AG10803 (cell line): ENCODE results near the gene MANBA.

Experiments
- DNase-seq: peaks from one replicate; pipeline ENCODE4 v3.0.0; 2010; ENCODE audit warnings: low read depth
- H3K4me3 ChIP-seq: 2 replicates; pipeline ENCODE4 v1.5.1; 2011; ENCODE audit warnings: mild to moderate bottlenecking, low read length, control low read depth
- TF ChIP-seq, protein P1 (sequence below): conservative IDR thresholded peaks from 2 replicates; pipeline ENCODE4 v1.5.1; 2011; ENCODE audit warnings: mild to moderate bottlenecking, low read length, control low read depth, inconsistent platforms

MANBA gene

GRCh38 chr4:102594000-102594399, 166.8 kb downstream of the MANBA start:
- TF ChIP-seq, protein P1, sequence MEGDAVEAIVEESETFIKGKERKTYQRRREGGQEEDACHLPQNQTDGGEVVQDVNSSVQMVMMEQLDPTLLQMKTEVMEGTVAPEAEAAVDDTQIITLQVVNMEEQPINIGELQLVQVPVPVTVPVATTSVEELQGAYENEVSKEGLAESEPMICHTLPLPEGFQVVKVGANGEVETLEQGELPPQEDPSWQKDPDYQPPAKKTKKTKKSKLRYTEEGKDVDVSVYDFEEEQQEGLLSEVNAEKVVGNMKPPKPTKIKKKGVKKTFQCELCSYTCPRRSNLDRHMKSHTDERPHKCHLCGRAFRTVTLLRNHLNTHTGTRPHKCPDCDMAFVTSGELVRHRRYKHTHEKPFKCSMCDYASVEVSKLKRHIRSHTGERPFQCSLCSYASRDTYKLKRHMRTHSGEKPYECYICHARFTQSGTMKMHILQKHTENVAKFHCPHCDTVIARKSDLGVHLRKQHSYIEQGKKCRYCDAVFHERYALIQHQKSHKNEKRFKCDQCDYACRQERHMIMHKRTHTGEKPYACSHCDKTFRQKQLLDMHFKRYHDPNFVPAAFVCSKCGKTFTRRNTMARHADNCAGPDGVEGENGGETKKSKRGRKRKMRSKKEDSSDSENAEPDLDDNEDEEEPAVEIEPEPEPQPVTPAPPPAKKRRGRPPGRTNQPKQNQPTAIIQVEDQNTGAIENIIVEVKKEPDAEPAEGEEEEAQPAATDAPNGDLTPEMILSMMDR = no peak
- no peak for DNase-seq
- H3K4me3 ChIP-seq = no peak overlapping the region

- TF ChIP-seq, protein P1 = no peak
- no peak for DNase-seq
- H3K4me3 ChIP-seq = no peak overlapping the region
These were observed 167.6 kb downstream of the MANBA start for GRCh38 chr4:102593147-102593546.

DNA sequence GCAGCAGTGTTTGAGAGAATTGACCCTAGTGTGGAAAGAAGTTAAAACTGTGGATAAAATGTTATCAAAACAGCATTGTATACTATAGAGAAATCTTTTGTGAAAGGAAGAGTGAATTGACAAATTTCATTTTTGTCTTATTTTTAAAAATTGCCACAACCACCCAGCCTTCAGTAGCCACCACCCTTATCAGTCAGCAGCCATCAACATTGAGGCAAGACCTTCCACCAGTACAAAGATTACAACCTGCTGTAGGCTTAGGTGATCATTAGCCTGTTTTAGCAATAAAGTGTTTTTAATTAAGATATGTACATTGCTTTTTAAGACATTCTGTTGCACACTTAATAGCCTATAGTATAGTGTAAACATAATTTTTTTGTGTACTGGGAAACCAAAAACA, 168.5 kb downstream of the MANBA start:
- no peak for DNase-seq
- H3K4me3 ChIP-seq = no peak overlapping the region
- TF ChIP-seq, protein P1 = no peak

GRCh38 chr4:102589743-102590142, 171.0 kb downstream of the MANBA start:
- no peak for DNase-seq
- no peak overlapping the region for H3K4me3 ChIP-seq
- TF ChIP-seq, protein P1 = no peak

DNA sequence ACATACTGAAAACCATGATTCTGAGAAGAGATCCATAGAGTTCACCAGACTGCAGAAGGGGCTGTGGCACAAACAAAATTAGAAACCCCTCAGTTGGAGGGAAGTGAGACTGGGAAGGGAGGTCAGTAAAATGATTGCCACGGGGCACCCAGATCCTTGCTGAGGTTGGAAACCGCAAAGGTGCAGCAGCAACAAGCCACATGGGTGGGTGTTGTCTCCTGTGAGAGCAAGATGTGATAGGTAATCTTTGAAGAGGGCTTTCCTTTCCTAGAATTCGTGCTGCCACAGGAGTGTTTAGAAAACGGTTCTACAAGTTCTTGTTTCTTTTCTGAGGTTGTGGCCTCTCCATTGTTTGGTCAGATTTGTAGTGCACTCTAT, 174.1 kb downstream of the MANBA start:
- no peak for DNase-seq

DNA sequence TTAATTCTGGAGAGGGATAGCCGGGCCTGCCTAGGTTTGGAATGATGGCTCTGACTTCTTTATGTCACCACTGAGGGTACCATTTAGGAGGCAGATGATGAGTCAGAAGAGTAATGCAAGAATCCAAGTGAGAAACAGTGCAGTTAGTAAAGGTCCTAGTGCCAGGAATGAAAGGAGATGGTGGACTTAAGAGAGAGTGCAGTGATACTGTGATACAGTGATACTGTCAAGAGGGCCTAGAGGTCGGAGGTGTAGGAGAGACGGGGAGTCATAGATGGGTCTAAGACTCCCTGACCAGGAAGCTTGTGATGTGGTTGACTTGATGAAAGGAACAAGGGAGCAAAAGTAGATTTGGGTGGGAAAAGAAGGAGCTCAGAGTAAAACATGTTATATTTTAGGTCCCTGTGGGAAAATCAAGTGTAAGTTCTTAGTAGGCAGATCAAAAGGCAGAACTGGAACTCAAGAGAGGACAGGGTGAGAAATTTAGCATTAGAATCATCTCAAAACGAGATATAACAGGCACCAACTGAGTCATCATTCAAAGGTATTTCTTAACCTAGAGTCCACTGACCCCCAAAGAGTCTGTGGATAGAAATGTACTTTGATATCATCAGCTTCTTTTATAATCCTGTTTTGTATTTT, 174.6 kb downstream of the MANBA start:
- TF ChIP-seq, protein P1 = no peak
- DNase-seq = no peak
- H3K4me3 ChIP-seq = no peak overlapping the region

More for the DNA sequence above, 174.1 kb downstream of the MANBA start:
- no peak overlapping the region for H3K4me3 ChIP-seq
- TF ChIP-seq, protein P1 = no peak

DNA sequence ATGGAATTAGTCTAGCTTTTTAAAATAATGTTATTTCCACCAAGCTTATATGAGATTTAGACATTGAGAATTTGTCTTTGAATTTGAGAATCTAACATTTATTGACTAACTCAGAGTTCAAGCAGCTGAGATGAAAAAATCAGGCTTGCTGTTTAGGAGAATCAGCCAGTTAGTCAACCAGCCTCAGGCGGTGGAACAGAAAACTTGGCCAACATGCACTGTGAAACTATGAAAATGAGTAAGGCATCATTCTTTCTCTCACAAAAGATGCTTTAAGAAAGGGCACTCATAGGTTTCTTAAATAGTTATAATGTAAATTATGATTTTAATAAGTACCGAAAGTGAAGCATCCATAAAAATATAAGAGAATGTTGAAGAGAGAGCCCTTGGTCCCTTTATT, 175.4 kb downstream of the MANBA start:
- no peak for DNase-seq
- TF ChIP-seq, protein P1 = no peak
- no peak overlapping the region for H3K4me3 ChIP-seq
